ENCODE measurements around the gene SLPI. TPM values are rescaled to one million over a fixed set of nuclear protein-coding genes. Genes with fewer than 3 reads are reported as not detected.

Gene SLPI
- total RNA-seq, 1 donor from 2014 or later, result 966 TPM

DNA sequence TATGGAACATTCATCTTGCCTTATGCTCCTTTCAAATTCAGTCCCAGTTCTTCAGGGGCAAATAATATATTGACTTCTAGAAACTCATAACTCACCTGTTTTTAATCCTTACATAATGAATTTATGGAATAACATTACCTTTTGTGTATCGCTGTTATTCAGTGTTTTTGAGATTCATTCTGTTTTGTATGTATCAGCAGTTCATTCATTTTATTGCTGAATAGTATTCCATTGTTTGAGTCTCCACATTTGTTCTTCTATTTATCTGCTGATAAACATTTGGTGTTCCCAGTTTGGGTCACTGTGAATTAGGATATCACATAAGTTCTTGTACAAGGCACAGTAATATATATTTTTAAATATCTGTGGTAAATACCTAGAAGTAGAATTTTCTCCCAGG, 28.1 kb downstream of the SLPI start:
- H3K27me3 ChIP-seq, result no peaks in the 10 kb centered on the region
- intact Hi-C loops (cut with DNase I), result no loop called here
- DNase-seq, result no peak
- no peak for ATAC-seq
- H3K4me1 ChIP-seq, result no peaks in the 10 kb centered on the region
- no peaks in the 10 kb centered on the region for H3K36me3 ChIP-seq
- no peak for TF ChIP-seq CTCF (IDR thresholded peaks at IDR 0.05)
- H3K9me3 ChIP-seq, result no peaks in the 10 kb centered on the region
- H3K4me3 ChIP-seq, result no peak overlapping the region
- no peak overlapping the region for H3K27ac ChIP-seq

- H3K4me3 ChIP-seq, result no peak overlapping the region
- TF ChIP-seq CTCF (IDR thresholded peaks at IDR 0.05), result no peak
- H3K9me3 ChIP-seq, result no peaks in the 10 kb centered on the region
- no peaks in the 10 kb centered on the region for H3K36me3 ChIP-seq
- no peak for ATAC-seq
- H3K27me3 ChIP-seq, result peaks cover 4% of the 10 kb centered on the region
- no peaks in the 10 kb centered on the region for H3K4me1 ChIP-seq
- DNase-seq, result no peak
- H3K27ac ChIP-seq, result no peak overlapping the region
- intact Hi-C loops (cut with DNase I), result no loop called here
These were observed 31.2 kb downstream of the SLPI start for GRCh38 chr20:45223136-45223535.

GRCh38 chr20:45221076-45221475, 33.3 kb downstream of the SLPI start, which contains the start of gene SEMG2:
TSS of gene SEMG2 (plus strand) at chr20:45221373. CDS start at chr20:45221390, 17 bp downstream.
- H3K4me1 ChIP-seq, result no peaks in the 10 kb centered on the region
- ATAC-seq (no peak), DNase-seq (no peak)
- no peak within 1 kb of the TSS for H3K27ac ChIP-seq
- H3K27me3 ChIP-seq, result peaks cover 4% of the 10 kb centered on the region
- no peaks in the 10 kb centered on the region for H3K36me3 ChIP-seq
- no peak for TF ChIP-seq CTCF (IDR thresholded peaks at IDR 0.05)
- H3K4me3 ChIP-seq, result no peak within 1 kb of the TSS
- no peaks in the 10 kb centered on the region for H3K9me3 ChIP-seq
- intact Hi-C loops (cut with DNase I), result no loop called here

GRCh38 chr20:45218636-45219035, 35.7 kb downstream of the SLPI start:
- H3K36me3 ChIP-seq, result no peaks in the 10 kb centered on the region
- intact Hi-C loops (cut with DNase I), result no loop called here
- ATAC-seq, result no peak
- no peaks in the 10 kb centered on the region for H3K9me3 ChIP-seq
- no peak for DNase-seq
- no peaks in the 10 kb centered on the region for H3K4me1 ChIP-seq
- no peak for TF ChIP-seq CTCF (IDR thresholded peaks at IDR 0.05)
- peaks cover 4% of the 10 kb centered on the region for H3K27me3 ChIP-seq
- H3K4me3 ChIP-seq, result no peak overlapping the region
- no peak overlapping the region for H3K27ac ChIP-seq

DNA sequence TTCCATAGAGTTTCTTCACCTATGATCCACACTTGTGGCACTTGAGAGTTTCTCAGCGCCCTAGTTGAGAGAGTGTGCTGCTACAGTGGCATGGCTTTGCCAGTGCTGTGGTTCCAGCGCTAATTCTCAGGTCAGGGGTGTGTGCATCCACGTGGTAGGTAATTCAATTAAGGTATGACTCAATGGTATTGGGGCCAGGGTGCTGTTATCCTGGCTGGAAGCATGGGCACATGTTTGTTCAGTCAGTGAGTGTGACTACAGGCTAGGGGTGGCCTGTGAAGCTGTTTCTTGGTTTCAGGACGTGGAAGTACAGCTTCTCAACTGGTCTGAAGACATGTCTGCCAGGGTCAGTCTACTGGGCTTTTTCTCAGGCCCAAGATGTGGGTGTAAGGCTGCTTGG, 36.2 kb downstream of the SLPI start:
- no peak for DNase-seq
- H3K36me3 ChIP-seq, result no peaks in the 10 kb centered on the region
- H3K4me3 ChIP-seq, result no peak overlapping the region
- no peaks in the 10 kb centered on the region for H3K4me1 ChIP-seq
- ATAC-seq, result no peak
- no peak overlapping the region for H3K27ac ChIP-seq
- intact Hi-C loops (cut with DNase I), result no loop called here
- peaks cover 4% of the 10 kb centered on the region for H3K27me3 ChIP-seq
- no peak for TF ChIP-seq CTCF (IDR thresholded peaks at IDR 0.05)
- no peaks in the 10 kb centered on the region for H3K9me3 ChIP-seq

DNA sequence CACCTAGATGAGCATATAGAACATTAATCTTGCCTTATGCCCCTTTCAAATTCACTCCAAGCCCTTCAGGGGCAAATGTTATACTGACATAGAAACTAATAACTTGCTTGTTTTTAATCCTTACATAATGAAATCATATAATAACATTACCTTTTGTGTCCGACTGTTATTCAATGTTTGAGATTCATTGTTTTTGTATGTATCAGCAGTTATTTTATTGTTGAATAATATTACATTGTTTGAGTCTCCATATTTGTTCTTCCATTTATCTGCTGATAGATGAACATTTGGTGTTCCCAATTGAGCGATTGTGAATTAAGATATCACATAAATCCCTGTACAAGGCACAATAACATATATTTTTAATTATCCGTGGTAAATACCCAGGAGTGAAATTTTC, 41.5 kb downstream of the SLPI start:
- intact Hi-C loops (cut with DNase I), result no loop called here
- no peaks in the 10 kb centered on the region for H3K27me3 ChIP-seq
- H3K36me3 ChIP-seq, result no peaks in the 10 kb centered on the region
- no peak overlapping the region for H3K4me3 ChIP-seq
- no peak overlapping the region for H3K27ac ChIP-seq
- H3K9me3 ChIP-seq, result no peaks in the 10 kb centered on the region
- ATAC-seq, result no peak
- TF ChIP-seq CTCF (IDR thresholded peaks at IDR 0.05), result no peak
- no peak for DNase-seq
- H3K4me1 ChIP-seq, result no peaks in the 10 kb centered on the region

Measured in upper lobe of right lung (tissue), 1 donor.